IPS-11a (cell line): ENCODE measurements around the gene NTF4.
"Not testable (repeated sequence)": the region's sequence is repeated elsewhere in the genome, so short reads cannot be mapped to it uniquely, and the experiment has no call there.

Source experiments
- H3K4me3 ChIP-seq: one replicate; pipeline ENCODE4 v1.5.1; 2013; ENCODE audit warnings: low read depth, low read length, control low read depth

NTF4 gene

GRCh38 chr19:49057636-49058234 is 6.9 kb downstream of the NTF4 start, which contains the start of gene CGB7:
Gene CGB7 (minus strand): TSS chr19:49057749. CDS start chr19:49055375, 2,374 bp downstream.
- peak within 1 kb of the TSS; percentile 37 for H3K4me3 ChIP-seq

DNA sequence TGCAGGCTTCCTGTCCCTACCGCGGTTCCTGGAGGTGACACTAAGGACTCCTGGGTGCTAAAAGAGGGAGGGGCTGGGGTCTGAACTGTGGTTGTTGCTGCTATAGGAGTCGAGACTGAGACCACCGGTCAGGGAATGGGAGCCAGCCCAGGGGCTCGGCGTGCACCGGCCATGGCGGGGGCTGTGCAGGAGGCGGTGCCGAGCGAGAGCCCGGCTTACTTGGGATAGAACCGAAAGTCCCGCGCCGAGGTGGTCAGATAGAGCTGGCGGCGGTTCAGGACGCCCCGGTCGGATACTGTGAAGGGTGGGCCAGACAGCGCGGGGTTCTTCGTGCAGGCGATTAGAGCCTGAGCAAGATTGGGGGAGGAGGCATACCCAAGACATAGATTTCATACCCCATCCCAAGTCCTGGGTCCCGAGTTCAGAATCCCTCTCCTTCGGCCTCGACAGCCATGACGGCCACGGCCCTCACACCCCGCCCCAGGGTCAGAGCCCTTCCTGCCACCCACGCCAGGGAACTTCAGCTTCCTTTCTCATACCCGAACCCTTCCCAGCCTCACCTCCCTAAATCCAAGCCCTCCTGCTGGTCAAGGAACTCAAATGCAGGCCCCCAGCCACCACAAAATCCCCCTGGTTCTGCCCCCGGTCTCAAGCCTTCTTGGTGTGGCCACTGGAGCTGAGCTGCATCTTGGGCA is 7.6 kb downstream of the NTF4 start:
- not testable (repeated sequence) for H3K4me3 ChIP-seq

GRCh38 chr19:49056101-49056901 is 8.3 kb downstream of the NTF4 start:
- H3K4me3 ChIP-seq, result peak overlapping the region; percentile 37

- H3K4me3 ChIP-seq, result not testable (repeated sequence)
Measured at GRCh38 chr19:49050376-49051033, 14.1 kb downstream of the NTF4 start.

GRCh38 chr19:49049834-49050233 is 14.8 kb downstream of the NTF4 start:
- H3K4me3 ChIP-seq, result not testable (repeated sequence)

DNA sequence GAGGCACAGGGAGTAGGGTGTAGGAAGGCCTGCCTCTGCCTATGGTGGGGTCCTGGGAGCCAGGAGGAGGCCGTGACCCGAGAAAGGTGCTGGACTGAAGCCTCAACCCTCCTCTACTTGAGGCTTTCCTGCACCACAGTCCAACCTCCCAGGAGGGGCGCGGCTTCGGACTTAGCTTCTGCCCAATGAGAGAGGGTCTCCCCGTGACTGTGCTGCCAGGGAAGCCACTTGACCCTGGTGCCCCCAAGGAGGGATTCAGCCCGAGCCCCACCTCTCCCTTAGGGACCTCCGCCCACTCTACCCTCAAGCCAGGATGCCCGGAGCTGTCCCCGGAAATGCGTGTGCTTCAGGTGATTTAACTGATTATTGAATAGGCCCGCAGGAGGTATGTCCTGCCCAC is 15.6 kb downstream of the NTF4 start, which contains the start of gene CGB8:
TSS of gene CGB8 (minus strand) at position 101 of the 400 bp plus-strand sequence. CDS start 372 bp downstream, outside the sequence.
- not testable (repeated sequence) for H3K4me3 ChIP-seq

DNA sequence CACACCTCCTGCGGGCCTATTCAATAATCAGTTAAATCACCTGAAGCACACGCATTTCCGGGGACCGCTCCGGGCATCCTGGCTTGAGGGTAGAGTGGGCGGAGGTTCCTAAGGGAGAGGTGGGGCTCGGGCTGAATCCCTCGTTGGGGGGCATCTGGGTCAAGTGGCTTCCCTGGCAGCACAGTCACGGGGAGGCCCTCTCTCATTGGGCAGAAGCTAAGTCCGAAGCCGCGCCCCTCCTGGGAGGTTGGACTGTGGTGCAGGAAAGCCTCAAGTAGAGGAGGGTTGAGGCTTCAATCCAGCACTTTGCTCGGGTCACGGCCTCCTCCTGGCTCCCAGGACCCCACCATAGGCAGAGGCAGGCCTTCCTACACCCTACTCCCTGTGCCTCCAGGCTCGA is 21.1 kb downstream of the NTF4 start, which contains the start of gene CGB5:
TSS of gene CGB5 (plus strand) at position 301 of the 400 bp plus-strand sequence. CDS start 362 bp downstream, outside the sequence.
- H3K4me3 ChIP-seq, result not testable (repeated sequence)

DNA sequence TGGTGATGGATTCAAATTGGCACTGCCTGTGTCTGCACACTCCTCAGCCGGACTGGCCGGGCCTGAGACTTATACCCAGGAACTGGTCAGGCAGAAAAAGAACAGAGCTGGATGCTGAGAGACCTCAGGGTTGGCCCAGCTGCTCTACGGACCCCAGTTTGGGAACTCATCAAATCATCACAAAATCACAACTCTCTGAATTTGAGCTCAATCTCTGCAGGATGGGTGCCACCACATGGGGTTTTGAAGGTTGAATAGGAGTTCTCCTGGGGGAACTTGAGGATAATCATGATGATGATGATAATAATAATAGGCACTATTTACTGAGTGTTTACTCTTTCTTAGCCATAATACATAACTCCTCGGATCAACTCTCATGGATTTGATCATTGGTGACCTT is 22.0 kb downstream of the NTF4 start:
- not testable (repeated sequence) for H3K4me3 ChIP-seq

DNA sequence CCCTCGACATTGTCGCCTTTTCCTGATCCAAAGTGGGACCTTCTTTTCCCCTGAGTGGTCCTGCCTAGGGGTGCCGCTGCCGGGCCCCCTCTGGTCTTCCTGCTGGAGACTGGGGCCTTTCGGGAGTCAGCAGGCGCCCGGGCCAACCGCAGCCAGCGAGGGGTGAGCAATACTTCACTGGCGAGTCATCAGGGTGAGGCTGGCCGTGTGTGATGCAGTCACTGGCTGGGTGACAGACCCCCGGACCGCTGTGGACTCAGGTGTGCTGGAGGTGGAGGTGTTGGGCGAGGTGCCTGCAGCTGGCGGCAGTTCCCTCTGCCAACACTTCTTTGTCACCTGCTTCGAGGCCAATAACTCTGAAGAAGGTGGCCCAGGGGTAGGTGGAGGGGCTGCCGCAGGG is 22.4 kb downstream of the NTF4 start:
- H3K4me3 ChIP-seq, result no peak overlapping the region

GRCh38 chr19:49039736-49040135 is 24.9 kb downstream of the NTF4 start:
- H3K4me3 ChIP-seq, result not testable (repeated sequence)

- not testable (repeated sequence) for H3K4me3 ChIP-seq
Measured at GRCh38 chr19:49038557-49039276, 25.9 kb downstream of the NTF4 start.

DNA sequence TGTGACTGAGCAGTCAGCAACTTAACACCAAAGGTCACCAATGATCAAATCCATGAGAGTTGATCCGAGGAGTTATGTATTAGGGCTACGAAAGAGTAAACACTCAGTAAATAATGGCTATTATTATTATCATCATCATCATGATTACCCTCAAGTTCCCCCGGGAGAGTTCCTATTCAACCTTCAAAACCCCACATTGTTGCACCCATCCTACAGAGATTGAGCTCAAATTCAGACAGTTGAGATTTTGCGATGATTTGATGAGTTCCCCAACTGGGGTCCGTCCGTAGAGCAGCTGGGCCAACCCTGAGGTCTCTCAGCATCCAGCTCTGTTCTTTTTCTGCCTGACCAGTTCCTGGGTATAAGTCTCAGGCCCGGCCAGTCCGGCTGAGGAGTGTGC is 26.5 kb downstream of the NTF4 start:
- not testable (repeated sequence) for H3K4me3 ChIP-seq

GRCh38 chr19:49036815-49037214 is 27.8 kb downstream of the NTF4 start, which contains the start of gene CGB1:
Gene CGB1 (minus strand): TSS chr19:49036895. CDS start chr19:49036711, 184 bp downstream.
- H3K4me3 ChIP-seq, result not testable (repeated sequence)

DNA sequence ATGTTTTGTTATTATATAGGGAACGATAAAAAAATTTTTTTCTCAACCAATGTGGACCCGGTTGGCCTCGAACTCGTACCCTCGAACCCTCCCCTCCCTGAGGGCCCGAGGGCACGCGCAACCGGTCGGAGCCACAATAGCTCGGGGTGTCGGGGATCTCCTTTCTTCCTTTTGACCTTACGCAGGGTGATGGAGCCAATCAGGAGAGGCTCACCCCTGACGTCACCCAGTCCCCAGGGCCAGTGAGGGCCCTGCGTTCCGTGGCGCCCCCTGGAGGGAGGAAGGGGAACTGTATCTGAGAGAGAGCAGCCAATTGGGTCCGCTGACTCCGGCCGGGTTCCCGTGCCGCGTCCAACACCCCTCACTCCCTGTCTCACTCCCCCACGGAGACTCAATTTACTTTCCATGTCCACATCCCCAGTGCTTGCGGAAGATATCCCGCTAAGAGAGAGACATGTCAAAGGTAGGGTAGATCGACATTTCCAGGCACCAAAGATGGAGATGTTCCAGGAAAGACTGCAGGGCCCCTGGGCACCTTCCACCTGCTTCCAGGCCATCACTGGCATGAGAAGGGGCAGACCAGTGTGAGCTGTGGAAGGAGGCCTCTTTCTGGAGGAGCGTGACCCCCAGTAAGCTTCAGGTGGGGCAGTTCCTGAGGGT is 32.8 kb downstream of the NTF4 start, which contains the start of gene CGB2:
TSS of gene CGB2 (plus strand) at position 249 of the 660 bp plus-strand sequence. CDS start at position 455, 206 bp downstream.
- H3K4me3 ChIP-seq, result not testable (repeated sequence)

DNA sequence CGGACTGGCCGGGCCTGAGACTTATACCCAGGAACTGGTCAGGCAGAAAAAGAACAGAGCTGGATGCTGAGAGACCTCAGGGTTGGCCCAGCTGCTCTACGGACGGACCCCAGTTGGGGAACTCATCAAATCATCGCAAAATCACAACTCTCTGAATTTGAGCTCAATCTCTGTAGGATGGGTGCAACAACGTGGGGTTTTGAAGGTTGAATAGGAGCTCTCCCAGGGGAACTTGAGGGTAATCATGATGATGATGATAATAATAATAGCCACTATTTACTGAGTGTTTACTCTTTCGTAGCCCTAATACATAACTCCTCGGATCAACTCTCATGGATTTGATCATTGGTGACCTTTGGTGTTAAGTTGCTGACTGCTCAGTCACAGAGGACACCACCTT is 34.3 kb downstream of the NTF4 start:
- not testable (repeated sequence) for H3K4me3 ChIP-seq

DNA sequence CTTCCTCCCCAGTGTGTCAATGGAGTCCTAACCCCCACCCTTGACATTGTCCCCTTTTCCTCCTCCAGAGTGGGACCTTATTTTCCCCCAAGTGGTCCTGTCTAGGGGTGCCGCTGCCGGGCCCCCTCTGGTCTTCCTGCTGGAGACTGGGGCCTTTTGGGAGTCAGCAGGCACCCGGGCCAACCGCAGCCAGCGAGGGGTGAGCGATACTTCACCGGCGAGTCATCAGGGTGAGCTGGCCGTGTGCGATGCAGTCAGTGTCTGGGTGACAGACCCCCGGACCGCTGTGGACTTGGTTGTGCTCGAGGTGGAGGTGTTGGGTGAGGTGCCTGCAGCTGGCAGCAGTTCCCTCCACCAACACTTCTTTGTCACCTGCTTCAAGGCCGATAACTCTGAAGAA is 34.9 kb downstream of the NTF4 start:
- not testable (repeated sequence) for H3K4me3 ChIP-seq

DNA sequence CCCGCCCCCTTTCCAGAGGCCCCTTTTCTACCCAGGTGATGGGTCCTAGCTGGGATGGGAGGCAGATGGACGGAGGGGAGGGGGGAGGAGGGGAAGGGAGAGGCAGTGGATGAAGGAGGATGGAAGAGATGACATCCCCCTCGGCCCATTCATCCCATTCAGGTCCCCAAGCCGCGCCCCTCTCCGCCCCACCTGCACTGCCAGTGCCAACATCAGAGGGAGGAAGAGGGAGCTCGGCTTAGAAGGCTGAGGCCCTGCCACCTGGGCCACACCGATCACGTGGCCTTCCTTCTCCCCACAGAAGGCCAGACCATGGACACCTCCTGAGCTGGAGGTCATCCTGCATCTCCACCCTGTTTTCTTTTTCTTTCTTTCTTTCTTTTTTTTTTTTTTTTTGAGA is 35.9 kb downstream of the NTF4 start:
- H3K4me3 ChIP-seq, result not testable (repeated sequence)

DNA sequence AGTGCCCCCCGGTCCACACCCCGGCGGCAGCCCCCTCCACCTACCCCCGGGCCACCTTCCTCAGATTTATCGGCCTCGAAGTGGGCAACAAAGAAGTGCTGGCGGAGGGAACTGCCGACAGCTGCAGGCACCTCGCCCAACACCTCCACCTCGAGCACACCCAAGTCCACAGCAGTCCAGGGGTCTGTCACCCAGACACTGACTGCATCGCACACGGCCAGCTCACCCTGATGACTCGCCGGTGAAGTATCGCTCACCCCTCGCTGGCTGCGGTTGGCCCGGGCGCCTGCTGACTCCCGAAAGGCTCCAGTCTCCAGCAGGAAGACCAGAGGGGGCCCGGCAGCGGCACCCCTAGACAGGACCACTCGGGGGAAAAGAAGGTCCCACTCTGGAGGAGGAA is 39.0 kb downstream of the NTF4 start:
- H3K4me3 ChIP-seq, result not testable (repeated sequence)

GRCh38 chr19:49025088-49025487 is 39.5 kb downstream of the NTF4 start:
- H3K4me3 ChIP-seq, result not testable (repeated sequence)

GRCh38 chr19:49024233-49024632 is 40.4 kb downstream of the NTF4 start, which contains the start of gene CGB3:
Gene CGB3 (minus strand): TSS chr19:49024333. CDS start chr19:49023971, 362 bp downstream.
- H3K4me3 ChIP-seq, result not testable (repeated sequence)
